K562 (cell line): ENCODE results near the gene SNX33. TPM values are rescaled to one million over a fixed set of nuclear protein-coding genes. Genes with fewer than 3 reads are reported as not detected.

Source experiments
- ATAC-seq: fragments of 200-7000 bp; cut with Tn5 transposase; 3 replicates; pipeline ENCODE4 v1.9.1; 2020; ENCODE audit warnings: moderate library complexity
- BruUV-seq: library from RNA; stranded (reverse); fragments of 400-500 nt; replicated peaks from 2 replicates; lab custom pipeline; 2021; lab: Mats Ljungman, UMichigan
- CTCF ChIA-PET: fragments of 300-600 bp; formaldehyde crosslinking; extraction: SDS; loops from one replicate; lab custom pipeline; 2021; ENCODE audit warnings: low intra/inter-chr PET ratio; lab: Yijun Ruan, JAX
- POLR2A ChIA-PET: fragments of 300-600, 350-650 bp; sonication (Branson Sonifier 250); formaldehyde crosslinking; extraction: SDS; loops from one replicate; lab custom pipeline; 2021; ENCODE audit warnings: antibody characterized with exemption, inconsistent platforms; lab: Yijun Ruan, JAX
- DNase-seq, 4 experiments: peaks; one replicate each; pipeline versions ENCODE4 v3.0.0 to v3.0.0-alpha.2; 2011 to 2018; ENCODE audit warnings: low spot score in 3 of 4, mixed read lengths in 3 of 4; ENCODE audit errors: extremely low read depth in 1 of 4
- FAIRE-seq: peaks from 2 replicates; lab custom pipeline; 2011; peaks lifted over from hg19 to GRCh38; lab: Jason Lieb, UNC
- H2AFZ ChIP-seq: 2 replicates; pipeline ENCODE4 v1.6.0; 2011; ENCODE audit warnings: low read depth, low read length, control low read depth, inconsistent platforms
- H3K27ac ChIP-seq: fragments of 200-600 bp; 3 replicates; pipeline ENCODE4 v1.8.0; 2011; ENCODE audit warnings: low read depth, mild to moderate bottlenecking, control low read depth, inconsistent platforms, low read length, moderate library complexity, mixed read lengths; ENCODE audit errors: extremely low read depth
- H3K27me3 ChIP-seq, 2 experiments: fragments of 300-600 bp in 1 of 2; 2 replicates in 1 of 2; 3 replicates in 1 of 2; pipeline versions ENCODE4 v1.6.0 to v1.8.0; 2011; ENCODE audit warnings: inconsistent platforms in 2 of 2, low read length in 2 of 2, mild to moderate bottlenecking in 1 of 2, mixed read lengths in 1 of 2, moderate library complexity in 1 of 2; ENCODE audit not compliant: control insufficient read depth in 2 of 2, insufficient read depth in 2 of 2
- H3K36me3 ChIP-seq: fragments of 300-600 bp; 3 replicates; pipeline ENCODE4 v1.8.0; 2011; ENCODE audit warnings: mild to moderate bottlenecking, low read length, inconsistent platforms; ENCODE audit not compliant: control insufficient read depth, insufficient read depth
- H3K4me1 ChIP-seq, 2 experiments: fragments of 200-600 bp in 1 of 2; replicated peaks in 1 of 2; 2 replicates in 1 of 2; 3 replicates in 1 of 2; pipeline versions ENCODE4 v1.5.1 to v1.8.0; 2011; ENCODE audit warnings: inconsistent platforms in 2 of 2, low read length in 2 of 2, mild to moderate bottlenecking in 1 of 2, mixed read lengths in 1 of 2, moderate library complexity in 1 of 2; ENCODE audit not compliant: control insufficient read depth in 2 of 2, insufficient read depth in 2 of 2
- H3K4me2 ChIP-seq: 2 replicates; pipeline ENCODE4 v1.6.1; 2011; ENCODE audit warnings: low read length, control low read depth, inconsistent platforms, mixed read lengths; ENCODE audit not compliant: insufficient read depth
- H3K4me3 ChIP-seq: fragments of 200-600 bp; sonication (generic), shearing (Covaris generic); 2 replicates; pipeline ENCODE4 v1.5.1; 2016; ENCODE audit warnings: control low read depth, inconsistent platforms
- H3K79me2 ChIP-seq: fragments of 200-600 bp; 3 replicates; pipeline ENCODE4 v1.8.0; 2011; ENCODE audit warnings: low read length, inconsistent platforms; ENCODE audit not compliant: control insufficient read depth, insufficient read depth
- H3K9ac ChIP-seq, 2 experiments: 2 replicates each; pipeline versions ENCODE4 v1.6.0 to v1.6.1; 2011; ENCODE audit warnings: low read depth in 2 of 2, low read length in 2 of 2, control low read depth in 1 of 2, inconsistent platforms in 1 of 2, mild to moderate bottlenecking in 1 of 2, mixed read lengths in 1 of 2; ENCODE audit not compliant: insufficient read depth in 1 of 2
- H3K9me1 ChIP-seq: one replicate; pipeline ENCODE4 v1.6.0; 2011; ENCODE audit warnings: inconsistent platforms, mild to moderate bottlenecking, low read length, moderate library complexity; ENCODE audit not compliant: control insufficient read depth, insufficient read depth
- H3K9me3 ChIP-seq: replicated peaks from 2 replicates; pipeline ENCODE4 v1.5.1; 2011; ENCODE audit warnings: low read depth, low read length, inconsistent platforms; ENCODE audit not compliant: control insufficient read depth, insufficient read depth
- H4K20me1 ChIP-seq: replicated peaks from 2 replicates; pipeline ENCODE4 v1.6.1; 2011; ENCODE audit warnings: low read length, inconsistent platforms, mixed read lengths; ENCODE audit not compliant: control insufficient read depth, insufficient read depth
- HOMEZ ChIP-seq: fragments of 250-450 bp; sonication (Bioruptor Pico); IDR thresholded peaks from 2 replicates; pipeline ENCODE4 v1.4.0; 2020; ENCODE audit warnings: mild to moderate bottlenecking, moderate library complexity
- WGBS: fragments of 100-300 bp; shearing (Covaris generic); methylation state at CpG from one replicate; pipeline ENCODE4 v1.1.6; 2016; ENCODE audit warnings: low coverage, mixed read lengths; ENCODE audit not compliant: insufficient coverage; ENCODE audit errors: missing lambda C conversion rate; 5-methylcytosine and 5-hydroxymethylcytosine counted together
- in situ Hi-C: fragments of 300-500 bp; cut with MboI; formaldehyde crosslinking; loops from 4 replicates; pipeline ENCODE4 v1.15.0; 2018; ENCODE audit warnings: inconsistent platforms, mixed read lengths
- intact Hi-C: fragments of 100-400 bp; cut with micrococcal nuclease; formaldehyde crosslinking; loops from 2 replicates; pipeline ENCODE4 v1.14.2; 2022
- polyA plus RNA-seq, 8 experiments: library from polyadenylated mRNA; depleted of rRNA in 4 of 8; stranded (reverse) in 5 of 8; unstranded in 3 of 8; fragments of >200 nt; fragmentation: Nextera tagmentation in 2 of 8; fragmentation: Illumina TruSeq in 1 of 8; extraction: Ambion mirVana in 2 of 8; extraction: Trizol in 1 of 8; gene quantifications; 2 replicates each; pipeline versions ENCODE4 v1.2.1 to v1.2.3, GENCODE V29; 2011 to 2014; ENCODE audit warnings: inconsistent platforms in 1 of 8, missing spikeins in 1 of 8
- total RNA-seq, 7 experiments: library from RNA; depleted of rRNA in 6 of 7; stranded (reverse); fragments of >200 nt in 6 of 7; fragmentation: Illumina TruSeq in 2 of 7; extraction: Trizol in 2 of 7; gene quantifications; 2 replicates each; pipeline versions ENCODE4 v1.2.1 to v1.2.3, GENCODE V29; 2011 to 2021; ENCODE audit warnings: low replicate concordance in 1 of 7
- TF ChIP-seq, protein P1 (sequence below): sonication (generic); formaldehyde crosslinking; IDR thresholded peaks from 2 replicates; pipeline ENCODE4 v1.8.0; 2022; ENCODE audit warnings: missing genetic modification reagents, mild to moderate bottlenecking, moderate library complexity, borderline replicate concordance

SNX33 gene
- total and polyA plus RNA-seq, 9 of the 15 experiments (the other 6 are each of a cell fraction or from before 2014, with no cell fraction given), result 1.4 to 14.1 (median 8.2) TPM

DNA sequence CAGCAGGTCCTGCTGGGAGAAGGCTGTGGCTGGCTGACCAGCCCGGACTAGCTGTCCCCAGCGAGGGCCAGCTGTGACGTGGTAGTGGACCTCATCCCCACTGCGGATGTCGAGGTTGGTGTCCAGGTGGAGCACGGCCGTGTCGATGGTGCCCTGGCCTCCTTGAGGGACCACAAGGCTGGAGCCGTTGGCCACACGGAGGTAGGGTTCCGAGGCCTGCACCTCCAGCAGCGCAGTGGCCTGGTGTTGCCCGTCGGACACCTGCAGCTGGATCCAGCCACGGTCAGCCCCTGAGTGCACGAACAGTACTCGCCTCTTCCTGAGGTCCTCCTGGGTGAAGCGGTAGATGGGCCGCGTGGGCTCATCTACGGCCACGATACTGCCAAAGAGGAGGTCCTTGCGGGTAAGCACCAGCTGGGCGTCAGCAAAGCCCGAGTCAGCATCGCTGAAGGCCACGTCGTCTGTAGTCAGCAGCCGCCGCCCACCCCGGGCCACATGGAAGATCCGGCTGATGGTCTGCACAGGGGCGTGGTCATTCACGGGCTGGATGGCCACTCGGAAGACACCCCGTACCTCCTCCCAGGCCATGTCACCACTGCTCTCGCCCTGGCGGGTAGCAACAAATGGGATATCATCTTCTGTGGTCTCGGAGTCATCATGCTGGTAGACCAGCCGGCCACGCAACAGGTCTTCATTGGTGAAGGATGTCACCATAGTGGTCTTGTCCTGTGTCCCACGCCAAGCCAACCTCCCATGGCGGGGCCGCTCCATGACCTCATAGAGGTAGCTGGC lies 40.0 kb downstream of the SNX33 start:
- CTCF ChIA-PET, result no interaction called here
- POLR2A ChIA-PET, result interaction anchor here (0.6 kb wide), 1 partner anchor 789 kb away, joined by 4 read pairs; no protein-coding TSS in a partner anchor
- no peak for TF ChIP-seq HOMEZ (CRISPR knock-in tag)
- TF ChIP-seq, protein P1, sequence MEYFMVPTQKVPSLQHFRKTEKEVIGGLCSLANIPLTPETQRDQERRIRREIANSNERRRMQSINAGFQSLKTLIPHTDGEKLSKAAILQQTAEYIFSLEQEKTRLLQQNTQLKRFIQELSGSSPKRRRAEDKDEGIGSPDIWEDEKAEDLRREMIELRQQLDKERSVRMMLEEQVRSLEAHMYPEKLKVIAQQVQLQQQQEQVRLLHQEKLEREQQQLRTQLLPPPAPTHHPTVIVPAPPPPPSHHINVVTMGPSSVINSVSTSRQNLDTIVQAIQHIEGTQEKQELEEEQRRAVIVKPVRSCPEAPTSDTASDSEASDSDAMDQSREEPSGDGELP (CRISPR knock-in tag), result peak; percentile 34; the same call in 1 of the 2 replicates
- ATAC-seq (no peak), DNase-seq (no peak), FAIRE-seq (no peak)
- in situ Hi-C loops (loop anchor here (5.0 kb wide), 3 partner anchors 45 to 240 kb away; no protein-coding TSS in a partner anchor), intact Hi-C loops (loop anchor here (10.0 kb wide), 1 partner anchor 237 kb away; no protein-coding TSS in a partner anchor)
- Histone ChIP-seq H4K20me1 (peaks cover 3% of the 10 kb centered on the region; the same call in 1 of the 2 replicates), H3K27me3 (peaks cover 0 to 5% of the 10 kb centered on the region in 2 experiments; a peak in 1 of 5 replicates), H3K36me3 (no peaks in the 10 kb centered on the region), H3K9me1 (no peaks in the 10 kb centered on the region), H3K79me2 (no peaks in the 10 kb centered on the region), H3K4me1 (peaks cover 0 to 31% of the 10 kb centered on the region in 2 experiments; a peak in 2 of 5 replicates), H3K9me3 (no peaks in the 10 kb centered on the region), H3K9ac (no peak overlapping the region), H3K4me2 (no peak overlapping the region), H3K4me3 (no peak overlapping the region), H2AFZ (no peak overlapping the region), H3K27ac (no peak overlapping the region)
- 50% methylated on average over 35 of the region's 44 CpGs for WGBS
- no TSS peak for BruUV-seq
